ENCODE data around the gene RPS27. TPM values are rescaled to one million over a fixed set of nuclear protein-coding genes. Genes with fewer than 3 reads are reported as not detected.

RPS27 gene
- total and polyA plus RNA-seq, 2 of the 13 experiments (the other 11 are each of a cell fraction or from before 2014, with no cell fraction given) = 3,737 to 9,964 TPM

DNA sequence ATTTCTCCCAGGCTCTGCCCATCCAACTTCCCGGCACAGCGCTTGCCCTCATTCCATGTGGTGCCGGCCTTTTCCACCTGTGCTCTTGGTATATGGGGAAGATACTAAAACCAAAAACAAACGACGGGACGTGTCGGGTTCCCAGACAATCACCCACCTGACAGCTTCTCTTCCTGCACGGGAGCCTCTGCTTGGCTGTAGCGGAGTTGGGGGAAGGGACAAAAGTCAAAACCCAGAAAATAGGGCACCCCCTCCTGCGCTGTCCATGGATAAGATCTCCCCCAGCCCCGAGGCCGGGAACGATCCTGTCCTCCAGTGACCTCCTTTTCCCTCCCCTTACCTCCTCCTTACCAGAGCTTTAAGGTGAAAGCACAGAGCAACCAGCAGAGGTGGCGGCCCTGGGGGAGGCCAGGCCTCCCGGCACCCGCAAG lies 13.7 kb upstream of the RPS27 start (continued):
- TF ChIP-seq RBM39 (IDR thresholded peaks at IDR 0.05; ENCODE audit: low read depth, low read length, poor library complexity, severe bottlenecking) = peak; percentile 6
- TF ChIP-seq BRD4 (CRISPR knock-in tag; IDR thresholded peaks at IDR 0.05) = peak; percentile 47; the same call in 1 of the 2 replicates
- TF ChIP-seq, protein P1, sequence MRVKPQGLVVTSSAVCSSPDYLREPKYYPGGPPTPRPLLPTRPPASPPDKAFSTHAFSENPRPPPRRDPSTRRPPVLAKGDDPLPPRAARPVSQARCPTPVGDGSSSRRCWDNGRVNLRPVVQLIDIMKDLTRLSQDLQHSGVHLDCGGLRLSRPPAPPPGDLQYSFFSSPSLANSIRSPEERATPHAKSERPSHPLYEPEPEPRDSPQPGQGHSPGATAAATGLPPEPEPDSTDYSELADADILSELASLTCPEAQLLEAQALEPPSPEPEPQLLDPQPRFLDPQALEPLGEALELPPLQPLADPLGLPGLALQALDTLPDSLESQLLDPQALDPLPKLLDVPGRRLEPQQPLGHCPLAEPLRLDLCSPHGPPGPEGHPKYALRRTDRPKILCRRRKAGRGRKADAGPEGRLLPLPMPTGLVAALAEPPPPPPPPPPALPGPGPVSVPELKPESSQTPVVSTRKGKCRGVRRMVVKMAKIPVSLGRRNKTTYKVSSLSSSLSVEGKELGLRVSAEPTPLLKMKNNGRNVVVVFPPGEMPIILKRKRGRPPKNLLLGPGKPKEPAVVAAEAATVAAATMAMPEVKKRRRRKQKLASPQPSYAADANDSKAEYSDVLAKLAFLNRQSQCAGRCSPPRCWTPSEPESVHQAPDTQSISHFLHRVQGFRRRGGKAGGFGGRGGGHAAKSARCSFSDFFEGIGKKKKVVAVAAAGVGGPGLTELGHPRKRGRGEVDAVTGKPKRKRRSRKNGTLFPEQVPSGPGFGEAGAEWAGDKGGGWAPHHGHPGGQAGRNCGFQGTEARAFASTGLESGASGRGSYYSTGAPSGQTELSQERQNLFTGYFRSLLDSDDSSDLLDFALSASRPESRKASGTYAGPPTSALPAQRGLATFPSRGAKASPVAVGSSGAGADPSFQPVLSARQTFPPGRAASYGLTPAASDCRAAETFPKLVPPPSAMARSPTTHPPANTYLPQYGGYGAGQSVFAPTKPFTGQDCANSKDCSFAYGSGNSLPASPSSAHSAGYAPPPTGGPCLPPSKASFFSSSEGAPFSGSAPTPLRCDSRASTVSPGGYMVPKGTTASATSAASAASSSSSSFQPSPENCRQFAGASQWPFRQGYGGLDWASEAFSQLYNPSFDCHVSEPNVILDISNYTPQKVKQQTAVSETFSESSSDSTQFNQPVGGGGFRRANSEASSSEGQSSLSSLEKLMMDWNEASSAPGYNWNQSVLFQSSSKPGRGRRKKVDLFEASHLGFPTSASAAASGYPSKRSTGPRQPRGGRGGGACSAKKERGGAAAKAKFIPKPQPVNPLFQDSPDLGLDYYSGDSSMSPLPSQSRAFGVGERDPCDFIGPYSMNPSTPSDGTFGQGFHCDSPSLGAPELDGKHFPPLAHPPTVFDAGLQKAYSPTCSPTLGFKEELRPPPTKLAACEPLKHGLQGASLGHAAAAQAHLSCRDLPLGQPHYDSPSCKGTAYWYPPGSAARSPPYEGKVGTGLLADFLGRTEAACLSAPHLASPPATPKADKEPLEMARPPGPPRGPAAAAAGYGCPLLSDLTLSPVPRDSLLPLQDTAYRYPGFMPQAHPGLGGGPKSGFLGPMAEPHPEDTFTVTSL (CRISPR knock-in tag; IDR thresholded peaks at IDR 0.05; ENCODE audit: borderline replicate concordance) = 0 out of 2 replicates have a peak, but pooled peaks have one; percentile 29
- no peak for TF ChIP-seq SOX6 (IDR thresholded peaks at IDR 0.05)
- TF ChIP-seq SOX6 (CRISPR knock-in tag; IDR thresholded peaks at IDR 0.05) = no peak
- TF ChIP-seq KLF12 (CRISPR knock-in tag; IDR thresholded peaks at IDR 0.05; ENCODE audit: borderline replicate concordance) = peak; percentile 59
- TF ChIP-seq, protein P2, sequence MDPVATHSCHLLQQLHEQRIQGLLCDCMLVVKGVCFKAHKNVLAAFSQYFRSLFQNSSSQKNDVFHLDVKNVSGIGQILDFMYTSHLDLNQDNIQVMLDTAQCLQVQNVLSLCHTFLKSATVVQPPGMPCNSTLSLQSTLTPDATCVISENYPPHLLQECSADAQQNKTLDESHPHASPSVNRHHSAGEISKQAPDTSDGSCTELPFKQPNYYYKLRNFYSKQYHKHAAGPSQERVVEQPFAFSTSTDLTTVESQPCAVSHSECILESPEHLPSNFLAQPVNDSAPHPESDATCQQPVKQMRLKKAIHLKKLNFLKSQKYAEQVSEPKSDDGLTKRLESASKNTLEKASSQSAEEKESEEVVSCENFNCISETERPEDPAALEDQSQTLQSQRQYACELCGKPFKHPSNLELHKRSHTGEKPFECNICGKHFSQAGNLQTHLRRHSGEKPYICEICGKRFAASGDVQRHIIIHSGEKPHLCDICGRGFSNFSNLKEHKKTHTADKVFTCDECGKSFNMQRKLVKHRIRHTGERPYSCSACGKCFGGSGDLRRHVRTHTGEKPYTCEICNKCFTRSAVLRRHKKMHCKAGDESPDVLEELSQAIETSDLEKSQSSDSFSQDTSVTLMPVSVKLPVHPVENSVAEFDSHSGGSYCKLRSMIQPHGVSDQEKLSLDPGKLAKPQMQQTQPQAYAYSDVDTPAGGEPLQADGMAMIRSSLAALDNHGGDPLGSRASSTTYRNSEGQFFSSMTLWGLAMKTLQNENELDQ (CRISPR knock-in tag; IDR thresholded peaks at IDR 0.05; ENCODE audit: borderline replicate concordance) = 0 out of 2 replicates have a peak, but pooled peaks have one; percentile 37
- TF ChIP-seq NCOA5 (CRISPR knock-in tag; IDR thresholded peaks at IDR 0.05) = no peak
